GM18519 (cell line): ENCODE measurements around the gene DCLK1.
"Not testable (repeated sequence)": the region's sequence is repeated elsewhere in the genome, so short reads cannot be mapped to it uniquely, and the experiment has no call there.

Experiments
- ATAC-seq: cut with Tn5 transposase; IDR thresholded peaks from one replicate; pipeline ENCODE4 v1.9.1; 2021; ENCODE audit warnings: mild to moderate bottlenecking, moderate library complexity; ENCODE audit not compliant: unreplicated experiment, low FRiP score

The DCLK1 gene

GRCh38 chr13:36089130-36089647, 42.0 kb downstream of the DCLK1 start:
- no peak for ATAC-seq

- no peak for ATAC-seq
These were observed 42.7 kb downstream of the DCLK1 start for GRCh38 chr13:36088463-36088862.

DNA sequence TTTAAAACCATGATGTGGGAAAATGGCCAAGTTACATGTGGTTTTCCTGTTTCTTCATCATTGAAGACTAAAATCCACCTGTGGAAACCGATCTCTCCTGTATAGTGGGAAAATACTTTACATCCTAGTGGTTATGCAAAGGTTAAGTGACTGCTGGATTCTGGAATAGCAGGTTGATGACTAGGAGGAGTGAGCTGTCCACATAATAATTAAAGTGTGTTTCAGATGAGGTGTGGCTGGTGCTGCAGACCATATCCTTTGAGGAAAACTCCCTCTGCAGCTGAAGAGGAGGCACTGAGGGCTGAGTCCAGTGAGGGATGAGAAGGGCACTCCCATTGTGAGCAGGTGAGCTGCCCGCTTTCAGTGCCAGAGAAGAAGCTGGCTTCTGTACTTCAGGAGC, 43.2 kb downstream of the DCLK1 start:
- no peak for ATAC-seq

- ATAC-seq, result no peak
These were observed 45.1 kb downstream of the DCLK1 start for GRCh38 chr13:36086117-36086516.

DNA sequence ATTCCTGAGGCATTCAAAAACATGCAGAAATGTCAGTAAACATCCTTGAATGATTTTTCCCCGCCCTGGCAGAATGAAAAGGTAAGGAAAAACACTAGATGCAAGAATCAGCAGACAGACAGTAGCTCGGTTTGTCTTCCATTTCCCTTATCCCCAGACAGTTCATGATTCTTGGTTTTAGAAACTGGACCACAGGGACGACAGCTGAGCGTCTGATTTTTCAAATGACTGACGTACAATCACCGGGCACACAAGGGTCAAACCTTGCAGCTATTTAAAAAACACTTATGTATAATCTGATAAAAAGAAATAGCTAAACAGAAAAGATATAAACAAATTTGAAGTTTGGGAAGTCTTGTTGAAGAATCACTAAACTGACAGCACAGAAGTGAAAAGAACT, 47.1 kb downstream of the DCLK1 start:
- no peak for ATAC-seq

GRCh38 chr13:36082806-36083205, 48.4 kb downstream of the DCLK1 start:
- ATAC-seq, result no peak

GRCh38 chr13:36082396-36082795, 48.8 kb downstream of the DCLK1 start:
- ATAC-seq, result no peak

- no peak for ATAC-seq
These were observed 55.0 kb downstream of the DCLK1 start for GRCh38 chr13:36076211-36076610.

GRCh38 chr13:36074659-36075058, 56.5 kb downstream of the DCLK1 start:
- ATAC-seq, result no peak

GRCh38 chr13:36072152-36072935, 58.8 kb downstream of the DCLK1 start:
- ATAC-seq, result no peak

GRCh38 chr13:36070504-36071192, 60.5 kb downstream of the DCLK1 start:
- ATAC-seq, result not testable (repeated sequence)

GRCh38 chr13:36069881-36070366, 61.3 kb downstream of the DCLK1 start:
- ATAC-seq, result no peak

DNA sequence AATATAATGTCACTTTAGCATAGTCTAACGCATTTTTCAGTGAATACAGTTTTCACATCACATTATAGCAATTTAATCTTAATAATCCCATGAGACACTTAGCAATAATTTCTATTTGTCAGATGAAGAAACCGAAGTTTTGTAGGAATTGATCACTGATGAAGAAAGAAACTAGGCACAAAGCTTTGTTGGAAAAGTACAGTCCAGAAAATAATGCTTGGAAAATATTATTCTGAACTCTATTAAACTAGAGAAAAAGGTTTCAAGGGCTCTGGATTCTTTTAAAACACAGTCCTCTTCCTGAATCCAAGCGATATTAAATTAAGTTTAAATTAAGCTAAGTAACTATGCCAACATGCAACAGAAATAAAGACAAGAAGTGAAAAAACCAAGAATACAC, 62.2 kb downstream of the DCLK1 start:
- ATAC-seq, result no peak

GRCh38 chr13:36068566-36068965, 62.6 kb downstream of the DCLK1 start:
- no peak for ATAC-seq

- ATAC-seq, result no peak
These were observed 63.3 kb downstream of the DCLK1 start for GRCh38 chr13:36067746-36068381.

DNA sequence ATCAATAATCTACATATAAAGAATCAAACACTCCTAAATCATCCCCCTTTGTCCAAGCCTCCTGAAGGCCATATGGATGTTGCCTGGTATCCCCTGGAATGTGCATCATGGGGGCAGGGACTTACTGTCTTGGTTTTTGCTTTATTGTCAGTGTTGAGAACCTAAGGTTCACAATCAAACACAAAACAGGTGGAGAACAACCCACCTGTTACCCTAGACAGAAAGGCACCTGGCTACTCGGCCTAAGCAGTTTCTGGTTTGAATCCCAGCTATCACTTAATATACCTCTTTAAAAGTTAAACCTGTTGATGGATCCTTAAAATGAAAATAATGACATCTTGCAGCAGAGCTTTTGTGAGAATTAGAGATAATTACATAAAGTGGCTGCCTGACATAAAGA, 68.9 kb downstream of the DCLK1 start:
- no peak for ATAC-seq

GRCh38 chr13:36061621-36062020, 69.6 kb downstream of the DCLK1 start:
- ATAC-seq, result no peak

DNA sequence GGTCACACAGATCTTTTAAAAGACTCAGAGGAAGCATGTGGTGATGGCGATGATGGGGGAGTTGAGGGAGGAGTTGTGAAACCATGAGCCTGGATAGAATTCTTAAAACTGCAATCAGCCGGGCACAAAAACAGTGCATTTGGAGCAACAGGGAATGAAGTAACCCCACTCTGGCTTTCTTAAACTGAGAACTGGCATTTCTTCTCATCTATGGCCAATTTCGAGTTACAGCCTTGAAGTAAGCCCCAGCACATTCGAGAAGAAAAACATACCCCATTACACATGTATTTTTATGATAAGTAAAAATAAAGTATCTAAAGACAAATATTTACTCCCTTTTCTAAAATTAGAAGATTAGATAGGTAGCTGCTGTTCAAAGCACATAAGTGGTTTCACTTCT, 70.1 kb downstream of the DCLK1 start:
- no peak for ATAC-seq

DNA sequence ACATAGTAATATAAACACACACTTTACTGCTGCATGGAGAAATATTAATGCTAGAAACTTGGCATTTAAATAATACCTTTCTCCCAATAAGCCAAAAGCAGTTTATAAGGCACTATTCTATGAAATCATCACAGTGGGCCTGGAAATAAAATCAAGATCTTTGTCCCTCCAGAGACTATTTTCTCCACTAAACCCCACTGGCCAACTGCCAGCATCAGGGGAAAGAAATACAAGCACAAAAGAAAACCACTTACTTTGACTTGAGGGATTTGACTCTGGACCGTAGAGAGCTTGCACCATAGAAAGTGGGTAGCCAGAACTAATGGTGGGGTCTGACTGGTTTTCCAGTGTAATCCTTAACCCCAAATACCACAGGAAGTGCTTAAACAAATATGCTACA, 71.9 kb downstream of the DCLK1 start:
- ATAC-seq, result no peak

DNA sequence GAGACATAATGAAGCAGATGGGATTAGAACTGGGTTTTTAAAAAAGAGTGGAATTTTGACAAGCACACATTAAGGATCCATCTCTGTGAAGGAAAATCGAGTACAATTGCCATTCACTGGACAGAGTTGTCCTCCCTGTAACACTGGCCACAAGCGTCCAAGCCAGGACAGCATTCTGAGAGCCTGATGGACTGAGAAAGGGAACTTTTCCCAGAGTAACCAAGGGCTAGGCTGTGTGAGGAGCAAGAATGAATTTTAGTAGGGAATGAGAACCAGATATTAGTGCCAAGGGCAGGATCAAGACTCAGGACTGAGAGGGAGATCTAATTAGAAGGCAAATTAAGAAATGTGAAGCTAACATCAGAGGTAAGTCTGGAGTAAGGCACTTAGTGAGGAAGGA, 73.1 kb downstream of the DCLK1 start:
- ATAC-seq, result no peak

GRCh38 chr13:36057547-36057946, 73.6 kb downstream of the DCLK1 start:
- ATAC-seq, result no peak
